Measurements from ENCODE around the gene GALNT2.

DNA sequence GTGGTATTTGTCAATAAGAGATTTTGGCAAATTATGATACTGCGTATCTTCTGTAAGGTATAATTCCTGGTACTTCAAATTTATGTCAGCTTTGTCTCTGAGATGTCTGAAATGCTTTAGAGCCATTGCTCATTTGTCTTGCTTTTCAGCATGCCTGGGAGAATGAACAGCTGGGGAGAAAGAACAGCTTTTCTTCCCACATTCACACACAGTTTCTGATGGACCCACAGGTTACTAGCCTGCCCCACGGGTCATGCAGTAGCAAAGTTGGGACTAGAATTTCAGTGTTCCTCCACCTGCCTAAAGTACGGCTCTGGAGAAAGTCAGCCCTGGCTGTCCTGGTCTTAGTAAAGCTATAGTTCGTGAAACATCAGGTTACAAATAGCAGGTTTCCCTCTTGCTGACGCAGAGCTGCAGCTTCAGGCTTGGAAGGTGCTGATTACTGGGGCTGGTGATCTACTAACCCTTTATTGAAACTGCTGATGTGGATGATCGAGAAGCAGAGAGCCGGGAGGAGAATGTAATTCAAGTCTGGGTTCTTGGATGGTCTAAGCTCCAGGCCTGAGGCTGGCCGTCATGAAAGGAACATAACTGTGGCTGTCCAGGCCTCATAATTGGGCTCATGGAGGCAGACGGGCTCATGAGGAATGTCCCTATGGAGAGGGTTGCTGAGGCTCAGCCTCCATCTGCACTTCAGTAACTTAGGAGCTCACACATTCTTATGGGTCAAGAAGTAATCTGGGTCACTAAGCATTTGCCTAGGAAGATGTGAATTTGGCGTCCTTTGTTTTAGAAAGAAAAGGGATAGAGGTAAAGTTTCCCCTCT is 12.4 kb downstream of the GALNT2 start:
- TF ChIP-seq CTCF (conservative IDR thresholded peaks at IDR 0.05; ENCODE audit: low read depth, low read length): no peak
- no peak for TF ChIP-seq MAFK (IDR thresholded peaks at IDR 0.05; ENCODE audit: low read depth, low read length)
- TF ChIP-seq CEBPB (IDR thresholded peaks at IDR 0.05; ENCODE audit: low read depth, low read length): no peak
- TF ChIP-seq RFX5 (IDR thresholded peaks at IDR 0.05; ENCODE audit: low read depth, low read length): no peak
- no peak for TF ChIP-seq CHD1 (IDR thresholded peaks at IDR 0.05; ENCODE audit: low read depth, low read length)

Data from IMR-90 (cell line).